RWPE1 (cell line): ENCODE measurements around the gene ADIPOR1.

Source experiments
- CTCF ChIA-PET: fragments of 350-600 bp; sonication (Branson Sonifier 250); formaldehyde crosslinking; extraction: SDS; loops from one replicate; lab custom pipeline; 2021; lab: Yijun Ruan, JAX
- POLR2A ChIA-PET: fragments of 400-600 bp; formaldehyde crosslinking; extraction: SDS; loops from one replicate; lab custom pipeline; 2020; ENCODE audit warnings: antibody characterized with exemption; ENCODE audit not compliant: low non-redundant PET; lab: Yijun Ruan, JAX
- DNase-seq: peaks from one replicate; pipeline ENCODE4 v3.0.0; 2012; ENCODE audit warnings: low spot score
- H3K27ac ChIP-seq: fragments of 450-650 bp; 2 replicates; pipeline ENCODE4 v1.5.1; 2017
- CTCF ChIP-seq: fragments of 450-650 bp; conservative IDR thresholded peaks from 2 replicates; pipeline ENCODE4 v1.5.1; 2017; ENCODE audit warnings: low read depth, mild to moderate bottlenecking

The ADIPOR1 gene

GRCh38 chr1:203000217-203000944, 42.3 kb upstream of the ADIPOR1 start:
- ChIA-PET POLR2A (interaction anchor here (0.7 kb wide), 1 partner anchor 240 kb away, joined by 4 read pairs; no protein-coding TSS in a partner anchor), CTCF (interaction anchor here (0.7 to 1.4 kb wide), 6 partner anchors 9 to 309 kb away, joined by 3 to 5 read pairs (median 3); no protein-coding TSS in a partner anchor)
- DNase-seq, result no peak
- no peak overlapping the region for H3K27ac ChIP-seq
- TF ChIP-seq CTCF, result no peak

GRCh38 chr1:202998836-202999750, 41.0 kb upstream of the ADIPOR1 start:
- ChIA-PET CTCF (interaction anchor here (0.6 to 1.7 kb wide), 34 partner anchors 8 to 1732 kb away, joined by 3 to 7 read pairs (median 3); partner anchors contain the start of gene KLHL12), POLR2A (no interaction called here)
- TF ChIP-seq CTCF, result peak; percentile 85
- no peak overlapping the region for H3K27ac ChIP-seq
- DNase-seq, result peak; percentile 52

- H3K27ac ChIP-seq, result no peak overlapping the region
- no peak for TF ChIP-seq CTCF
- no peak for DNase-seq
- ChIA-PET CTCF (interaction anchor here (0.6 to 1.3 kb wide), 5 partner anchors 10 to 995 kb away, joined by 3 to 7 read pairs (median 3); no protein-coding TSS in a partner anchor), POLR2A (no interaction called here)
Observed at GRCh38 chr1:202994756-202995155, 36.6 kb upstream of the ADIPOR1 start.

- DNase-seq, result no peak
- CTCF ChIA-PET, result interaction anchor here (1.0 kb wide), 1 partner anchor 9 kb away, joined by 3 read pairs; no protein-coding TSS in a partner anchor
- H3K27ac ChIP-seq, result no peak overlapping the region
- TF ChIP-seq CTCF, result no peak
- POLR2A ChIA-PET, result no interaction called here
Observed at GRCh38 chr1:202991112-202991511, 33.0 kb upstream of the ADIPOR1 start.

GRCh38 chr1:202989879-202990278, 31.8 kb upstream of the ADIPOR1 start:
- POLR2A ChIA-PET, result interaction anchor here (0.5 kb wide), 1 partner anchor 64 kb away, joined by 4 read pairs; no protein-coding TSS in a partner anchor
- CTCF ChIA-PET, result interaction anchor here (0.8 kb wide), 1 partner anchor 22 kb away, joined by 4 read pairs; no protein-coding TSS in a partner anchor
- no peak overlapping the region for H3K27ac ChIP-seq
- no peak for DNase-seq
- no peak for TF ChIP-seq CTCF
